Panc1 (cell line): ENCODE measurements around the gene ECHDC3. TPM values are rescaled to one million over a fixed set of nuclear protein-coding genes. Genes with fewer than 3 reads are reported as not detected.

Source experiments
- ATAC-seq: fragments of 200-7000 bp; cut with Tn5 transposase; 2 replicates; pipeline ENCODE4 v1.9.1; 2020; ENCODE audit warnings: mild to moderate bottlenecking, moderate library complexity
- BruUV-seq: library from RNA; stranded (reverse); fragments of 400-500 nt; replicated peaks from 2 replicates; lab custom pipeline; 2021; lab: Mats Ljungman, UMichigan
- CTCF ChIA-PET: fragments of 300-600 bp; sonication (Branson Sonifier 250); formaldehyde crosslinking; loops from one replicate; lab custom pipeline; 2022; ENCODE audit warnings: antibody characterized with exemption; lab: Charles Lee
- POLR2A ChIA-PET: fragments of 300-600 bp; sonication (Branson Sonifier 250); formaldehyde crosslinking; loops from one replicate; lab custom pipeline; 2022; ENCODE audit warnings: antibody characterized with exemption; lab: Charles Lee
- DNase-seq: peaks from one replicate; pipeline ENCODE4 v3.0.0-alpha.2; 2010; ENCODE audit warnings: low read depth, low spot score
- H3K27ac ChIP-seq: 2 replicates; pipeline ENCODE4 v1.5.1; 2011; ENCODE audit warnings: mild to moderate bottlenecking, low read length, inconsistent platforms
- H3K27me3 ChIP-seq: fragments of 200-500 bp; sonication (Bioruptor generic); 2 replicates; pipeline ENCODE4 v1.6.0; 2014; ENCODE audit warnings: low read length, inconsistent platforms; ENCODE audit not compliant: control insufficient read depth, insufficient read depth
- H3K36me3 ChIP-seq: fragments of 200-500 bp; sonication (Bioruptor generic); 2 replicates; pipeline ENCODE4 v1.5.1; 2014; ENCODE audit warnings: inconsistent platforms, mild to moderate bottlenecking, low read length, moderate library complexity; ENCODE audit not compliant: control insufficient read depth, insufficient read depth
- H3K4me1 ChIP-seq: 2 replicates; pipeline ENCODE4 v1.5.1; 2011; ENCODE audit warnings: inconsistent platforms, mild to moderate bottlenecking, low read length, moderate library complexity; ENCODE audit not compliant: control insufficient read depth, insufficient read depth
- H3K4me3 ChIP-seq, 2 experiments: 2 replicates each; pipeline ENCODE4 v1.5.1; 2011 to 2012; ENCODE audit warnings: low read depth in 2 of 2, low read length in 2 of 2, mild to moderate bottlenecking in 2 of 2, inconsistent platforms in 1 of 2, moderate library complexity in 1 of 2
- H3K9me3 ChIP-seq: fragments of 200-500 bp; sonication (Bioruptor generic); 2 replicates; pipeline ENCODE4 v1.5.1; 2014; ENCODE audit warnings: low read depth, mild to moderate bottlenecking, inconsistent platforms, low read length, moderate library complexity; ENCODE audit not compliant: control insufficient read depth, insufficient read depth
- CTCF ChIP-seq: fragments of 450-650 bp; IDR thresholded peaks from 2 replicates; pipeline ENCODE4 v1.5.1; 2017; ENCODE audit warnings: mild to moderate bottlenecking
- POLR2AphosphoS5 ChIP-seq: IDR thresholded peaks from 2 replicates; pipeline ENCODE4 v1.6.1; 2012; ENCODE audit warnings: mild to moderate bottlenecking, low read depth, low read length, moderate library complexity
- REST ChIP-seq, 2 experiments: IDR thresholded peaks; 2 replicates each; pipeline ENCODE4 v1.6.1; 2011 to 2012; ENCODE audit warnings: low read depth in 2 of 2, control low read depth in 1 of 2, low read length in 1 of 2, mild to moderate bottlenecking in 1 of 2, moderate library complexity in 1 of 2; ENCODE audit not compliant: insufficient read depth in 1 of 2
- SIN3A ChIP-seq: IDR thresholded peaks from 2 replicates; pipeline ENCODE4 v1.6.1; 2012; ENCODE audit warnings: low read depth, mild to moderate bottlenecking, low read length, moderate library complexity, borderline replicate concordance; ENCODE audit not compliant: insufficient read depth
- TCF7L2 ChIP-seq: IDR thresholded peaks from 2 replicates; pipeline ENCODE4 v1.6.1; 2011; ENCODE audit warnings: mild to moderate bottlenecking, low read depth, low read length, inconsistent platforms
- in situ Hi-C: cut with HindIII; loops from 2 replicates; pipeline ENCODE4 v1.10.0; 2016; ENCODE audit warnings: low sequenced_read_pairs, low pct_unique_long_range_greater_than_20kb
- intact Hi-C: fragments of 100-400 bp; cut with micrococcal nuclease; formaldehyde crosslinking; loops from one replicate; pipeline ENCODE4 v1.10.0; 2022; ENCODE audit not compliant: unreplicated experiment
- total RNA-seq: library from RNA; stranded (reverse); gene quantifications from one replicate; pipeline ENCODE4 v1.2.1, GENCODE V29; 2021; ENCODE audit not compliant: unreplicated experiment

The ECHDC3 gene
- total RNA-seq, 1 experiment from 2014 or later, result 5.8 TPM

- ChIA-PET POLR2A (no interaction called here), CTCF (interaction anchor here (0.6 kb wide), 1 partner anchor 339 kb away, joined by 5 read pairs; no protein-coding TSS in a partner anchor)
- H3K36me3 ChIP-seq, result no peaks in the 10 kb centered on the region
- in situ Hi-C loops, result no loop called here
- no peak overlapping the region for H3K27ac ChIP-seq
- TF ChIP-seq CTCF (no peak), TCF7L2 (no peak), POLR2AphosphoS5 (no peak), SIN3A (no peak), REST (IDR thresholded peaks at IDR 0.05; ENCODE audit: insufficient read depth in 1 of 2, low read depth in 2 of 2, low read length in 1 of 2) (no peak)
- ATAC-seq (no peak), DNase-seq (no peak)
- H3K4me3 ChIP-seq, result no peak overlapping the region
- no peaks in the 10 kb centered on the region; the same call in 1 of the 2 replicates for H3K27me3 ChIP-seq
- H3K4me1 ChIP-seq, result no peaks in the 10 kb centered on the region
- intact Hi-C loops, result loop anchor here (10.0 kb wide), 1 partner anchor 195 kb away; no protein-coding TSS in a partner anchor
- no TSS peak for BruUV-seq
- no peaks in the 10 kb centered on the region for H3K9me3 ChIP-seq
Observed at GRCh38 chr10:11789306-11789705, 47.1 kb downstream of the ECHDC3 start.

- CTCF ChIA-PET, result no interaction called here
- intact Hi-C loops (loop anchor here (10.0 kb wide), 1 partner anchor 195 kb away; no protein-coding TSS in a partner anchor), in situ Hi-C loops (no loop called here)
- POLR2A ChIA-PET, result no interaction called here
- Histone ChIP-seq H3K27ac (no peak overlapping the region), H3K4me1 (no peaks in the 10 kb centered on the region), H3K27me3 (no peaks in the 10 kb centered on the region; the same call in 1 of the 2 replicates), H3K9me3 (no peaks in the 10 kb centered on the region), H3K36me3 (no peaks in the 10 kb centered on the region), H3K4me3 (no peak overlapping the region)
- ATAC-seq (no peak), DNase-seq (no peak)
- no TSS peak for BruUV-seq
- TF ChIP-seq CTCF, result no peak
- no peak for TF ChIP-seq POLR2AphosphoS5
- no peak for TF ChIP-seq TCF7L2
- TF ChIP-seq SIN3A, result no peak
- no peak for TF ChIP-seq REST (IDR thresholded peaks at IDR 0.05; ENCODE audit: insufficient read depth in 1 of 2, low read depth in 2 of 2, low read length in 1 of 2)
Observed at GRCh38 chr10:11789956-11790355, 47.8 kb downstream of the ECHDC3 start.
